Activated CD4-positive, alpha-beta T cell treated with anti-CD3 and anti-CD28 coated beads for 24 hours (primary cell): ENCODE data around the gene ZBTB7A.

Experiments
- DNase-seq, 2 donors: peaks; one replicate each; pipeline ENCODE4 v3.0.0-alpha.2; 2020; ENCODE audit warnings: low read depth in 2 of 2

The ZBTB7A gene

DNA sequence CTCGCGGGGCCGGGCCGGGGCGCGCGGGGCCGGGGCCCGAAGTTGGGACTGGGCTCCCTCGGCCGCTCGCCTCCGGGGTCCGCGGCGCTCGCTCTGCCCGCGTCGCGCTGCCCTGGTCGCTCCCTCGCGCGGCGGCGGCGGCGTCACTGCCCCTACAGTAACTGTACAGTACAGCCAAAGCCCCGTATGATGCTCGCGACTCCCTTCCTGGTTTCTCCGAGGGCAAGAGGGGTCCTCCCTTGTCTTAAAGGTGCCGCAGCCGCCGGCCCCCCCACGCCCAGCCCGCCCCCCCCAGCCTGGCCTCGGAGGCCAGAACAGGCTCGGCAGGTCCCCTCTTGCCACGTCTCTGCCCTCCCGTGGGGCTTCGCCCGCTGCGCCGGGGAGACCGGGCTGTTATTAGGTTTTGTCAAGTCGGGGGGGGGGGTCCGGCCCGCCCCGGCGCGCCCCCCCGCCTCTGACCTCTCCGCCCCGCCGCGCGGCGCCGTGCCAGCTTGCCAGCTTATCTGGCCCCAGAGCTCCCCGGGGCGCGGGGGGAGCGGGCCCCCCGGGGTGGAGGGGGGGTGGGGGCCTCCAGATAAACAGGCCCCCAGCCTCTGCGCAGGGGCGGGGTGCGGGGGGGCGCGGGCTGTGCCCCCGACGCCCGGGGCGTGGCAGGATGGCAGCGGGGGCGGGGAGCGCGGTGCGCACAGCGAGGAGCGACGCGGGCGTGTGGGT, at the start of gene ZBTB7A:
ZBTB7A (minus strand) TSS at position 218 of the 714 bp plus-strand sequence. CDS start 11,667 bp downstream, outside the sequence.
- DNase-seq: no peak

DNA sequence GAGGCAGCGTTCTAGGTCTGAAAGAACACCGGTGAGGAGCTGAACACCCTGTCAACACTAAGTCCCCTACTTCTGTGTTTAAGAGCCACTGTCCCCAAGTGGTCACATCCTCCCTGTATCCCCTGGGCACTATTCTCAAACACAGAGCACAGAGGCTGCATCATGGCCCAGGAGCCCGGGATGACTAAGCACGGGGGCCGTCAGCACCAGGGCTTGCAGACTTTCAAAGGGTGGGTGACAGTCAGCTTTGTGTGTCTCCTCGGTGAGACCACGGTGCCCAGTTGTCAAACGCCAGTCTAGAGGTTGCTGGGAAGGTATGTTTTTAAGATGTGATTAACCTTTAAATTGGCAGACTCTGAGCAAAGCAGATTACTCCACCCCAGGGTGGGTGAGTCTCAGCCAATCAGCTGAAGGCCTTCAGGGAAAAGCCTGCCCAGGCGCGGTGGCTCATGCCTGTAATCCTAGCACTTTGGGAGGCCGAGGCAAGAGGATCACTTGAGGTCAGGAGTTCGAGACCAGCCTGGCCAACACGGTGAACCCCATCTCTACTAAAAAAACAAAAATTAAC, 49.2 kb upstream of the ZBTB7A start:
- DNase-seq: no peak

DNA sequence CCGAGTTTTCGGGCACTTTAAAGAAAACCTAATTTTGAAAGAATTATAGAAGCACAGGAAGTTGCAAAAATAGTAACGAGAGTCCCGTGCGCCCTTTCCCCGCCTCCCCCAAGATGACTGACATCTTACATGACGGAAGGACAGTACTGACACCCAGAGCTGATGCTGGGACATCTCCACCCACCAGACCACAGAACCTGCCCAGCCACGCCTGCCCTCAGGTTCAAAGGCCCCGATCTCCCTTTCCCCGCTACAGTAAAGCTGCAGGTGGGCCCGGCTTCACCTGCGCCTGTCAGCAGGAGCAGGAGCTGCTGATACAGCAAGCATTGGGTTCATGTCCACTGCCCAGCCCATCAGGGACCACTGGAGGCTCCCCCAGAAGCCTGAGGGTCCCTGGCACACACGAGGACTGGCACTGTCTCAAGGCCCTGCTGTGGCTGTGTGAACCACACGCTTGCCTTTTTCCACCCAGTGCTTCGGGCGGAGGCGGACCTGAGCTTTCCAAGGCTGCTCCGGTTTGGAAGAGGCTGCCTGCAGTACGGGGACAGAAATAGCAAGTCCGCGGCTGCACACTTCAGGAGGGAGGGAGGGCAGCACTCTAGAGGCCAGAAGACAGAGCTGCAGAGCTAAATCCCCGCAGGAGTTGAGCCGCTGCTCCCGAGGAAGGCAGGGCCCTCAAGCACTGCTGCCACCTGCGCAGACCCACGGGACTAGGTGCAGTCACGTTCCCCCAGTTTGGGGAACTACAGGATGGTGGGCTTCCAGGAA, 48.5 kb upstream of the ZBTB7A start:
- peak in 1 of 2 donors; percentile 36 for DNase-seq

DNA sequence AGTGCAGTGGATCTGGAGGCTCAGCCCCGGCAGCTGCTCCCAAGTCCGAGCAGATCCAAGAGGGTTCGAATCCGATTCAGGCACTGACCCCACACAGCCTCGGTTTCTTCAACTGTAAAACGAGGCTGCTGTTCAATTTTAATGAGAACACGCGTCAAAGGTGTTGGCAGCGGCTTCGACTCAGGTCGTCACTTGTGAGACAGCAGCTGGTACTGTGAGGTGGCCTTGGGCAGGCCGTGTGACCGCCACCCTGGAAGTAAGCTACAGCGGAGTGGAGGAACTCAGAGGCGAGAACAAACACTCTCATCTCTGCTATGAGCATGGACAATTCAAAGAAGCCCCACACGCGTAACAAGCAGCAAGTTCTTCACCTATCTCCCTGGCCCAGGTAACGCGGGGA, 47.5 kb upstream of the ZBTB7A start:
- no peak for DNase-seq

DNA sequence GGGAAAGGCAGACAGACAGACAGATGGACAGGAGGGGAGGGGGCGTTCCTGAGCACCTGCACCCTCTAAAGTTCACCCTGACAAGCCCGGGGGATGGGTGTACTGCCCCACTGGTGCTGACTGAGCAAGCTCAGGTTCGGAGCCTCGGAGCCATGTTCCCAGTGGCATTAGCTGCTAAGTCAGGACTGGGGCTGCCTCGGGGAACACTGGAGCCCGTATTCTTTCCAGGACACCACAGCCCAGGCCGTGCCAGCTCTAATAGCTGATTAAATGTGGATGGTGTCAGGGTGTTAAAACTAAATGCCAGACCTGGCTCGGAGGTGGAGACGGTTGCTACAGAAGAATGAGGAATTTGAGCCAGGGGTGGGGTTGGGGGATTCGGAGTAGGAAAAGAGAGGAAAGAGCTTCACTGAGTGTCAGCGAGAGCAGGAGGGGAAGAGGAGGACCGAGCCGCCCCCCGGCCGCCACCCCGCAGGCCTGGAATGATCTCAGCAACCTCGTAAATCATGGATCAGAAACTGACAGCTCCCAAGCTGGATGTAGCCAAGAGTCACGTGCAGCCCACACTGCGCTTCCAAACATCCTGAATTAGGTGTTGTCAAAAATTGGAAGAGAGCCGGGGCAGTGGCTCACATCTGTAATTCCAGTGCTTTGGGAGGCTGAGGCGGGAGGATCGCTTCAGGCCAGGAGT, 46.8 kb upstream of the ZBTB7A start:
- DNase-seq: no peak

DNA sequence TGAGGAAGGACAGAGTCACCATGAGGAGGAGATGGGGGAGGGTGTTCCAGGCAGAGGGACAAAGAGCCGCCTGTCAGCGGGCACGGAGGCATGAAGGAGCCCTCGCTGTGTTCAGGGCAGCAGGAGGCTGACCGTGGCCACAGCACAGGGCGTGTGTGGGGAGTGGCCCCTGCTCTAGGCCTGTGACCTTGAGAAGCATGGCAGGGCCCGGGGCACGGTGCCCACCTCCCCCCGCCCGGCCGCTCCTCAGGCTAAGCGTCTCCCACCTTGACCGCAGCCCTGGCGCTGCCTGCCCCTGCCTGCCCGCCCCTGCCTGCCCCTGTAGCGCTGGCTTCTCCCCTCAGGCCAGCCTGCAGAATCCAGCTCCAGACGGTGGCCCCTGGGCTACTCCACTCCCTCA, 45.7 kb upstream of the ZBTB7A start:
- no peak for DNase-seq

DNA sequence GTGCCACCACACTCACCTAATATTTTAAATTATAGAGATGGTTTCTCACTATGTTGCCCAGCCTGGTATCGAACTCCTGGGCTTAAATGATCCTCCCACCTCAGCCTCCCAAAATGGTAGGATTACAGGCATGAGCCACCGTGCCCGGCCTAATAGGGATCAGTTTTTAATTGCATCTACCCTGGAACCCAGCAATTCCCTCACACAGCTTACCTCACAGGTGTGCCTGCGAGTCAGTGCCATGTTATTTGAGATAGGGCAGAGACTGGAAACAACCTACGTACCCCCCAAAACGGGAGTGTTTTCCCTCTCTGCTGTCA, 42.9 kb upstream of the ZBTB7A start:
- no peak for DNase-seq

DNA sequence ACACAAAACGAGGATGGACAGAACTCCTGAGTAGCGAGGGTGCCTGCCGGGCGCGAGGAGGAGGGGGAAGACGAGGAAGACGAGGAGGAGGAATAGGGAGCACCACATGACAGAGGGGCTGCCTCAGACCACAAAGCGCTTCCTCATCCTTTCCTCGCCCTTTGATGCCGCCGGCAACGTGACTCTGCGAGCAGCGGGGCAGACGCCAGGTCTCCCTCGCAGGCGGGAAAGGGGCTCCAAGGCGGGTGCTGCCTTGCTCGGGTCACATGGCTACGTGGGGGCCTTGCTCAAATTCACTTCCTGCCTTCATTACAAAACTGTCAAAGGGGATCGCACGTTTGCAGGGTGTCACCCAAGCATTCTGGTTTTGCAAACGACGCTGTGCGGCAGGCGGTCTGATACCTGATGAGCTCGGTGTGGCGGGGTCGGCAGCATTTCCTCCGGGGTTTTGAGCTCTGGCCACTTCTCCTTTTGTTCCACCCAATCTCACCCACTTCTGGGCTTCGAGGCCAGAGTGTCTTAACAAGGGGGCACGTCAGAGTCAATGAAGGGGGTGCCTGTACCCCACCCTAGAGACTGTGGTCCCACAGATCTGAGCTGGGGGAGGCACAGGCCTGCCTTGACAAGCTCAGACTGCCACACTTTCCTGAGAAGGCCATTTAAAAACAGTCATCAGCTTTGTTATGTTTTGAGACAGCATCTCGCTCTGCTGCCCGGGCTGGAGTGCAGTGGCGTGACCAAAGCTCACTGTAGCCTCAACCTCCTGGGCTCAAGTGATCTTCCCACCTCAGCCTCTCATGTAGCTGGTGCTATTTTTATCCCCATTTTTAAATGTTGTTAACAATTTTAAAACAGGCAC, 42.3 kb upstream of the ZBTB7A start:
- DNase-seq: no peak

DNA sequence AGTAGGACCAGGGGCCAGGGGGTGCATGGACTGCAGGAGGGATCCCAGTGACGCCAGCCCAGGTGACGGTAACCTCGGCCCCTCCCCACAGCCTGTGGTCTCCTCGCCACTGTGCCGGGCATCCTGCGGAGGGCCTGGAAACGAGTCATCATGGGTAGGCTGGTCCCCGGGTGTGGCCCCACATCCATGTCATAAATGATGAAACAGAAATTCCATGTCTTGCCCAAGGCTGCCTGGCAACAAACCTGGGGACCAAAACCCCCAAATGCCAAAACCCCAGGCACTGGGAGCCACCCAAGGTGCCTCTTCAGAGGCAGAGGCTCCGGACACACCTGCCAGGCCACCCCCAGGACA, 36.4 kb upstream of the ZBTB7A start:
- DNase-seq: no peak

DNA sequence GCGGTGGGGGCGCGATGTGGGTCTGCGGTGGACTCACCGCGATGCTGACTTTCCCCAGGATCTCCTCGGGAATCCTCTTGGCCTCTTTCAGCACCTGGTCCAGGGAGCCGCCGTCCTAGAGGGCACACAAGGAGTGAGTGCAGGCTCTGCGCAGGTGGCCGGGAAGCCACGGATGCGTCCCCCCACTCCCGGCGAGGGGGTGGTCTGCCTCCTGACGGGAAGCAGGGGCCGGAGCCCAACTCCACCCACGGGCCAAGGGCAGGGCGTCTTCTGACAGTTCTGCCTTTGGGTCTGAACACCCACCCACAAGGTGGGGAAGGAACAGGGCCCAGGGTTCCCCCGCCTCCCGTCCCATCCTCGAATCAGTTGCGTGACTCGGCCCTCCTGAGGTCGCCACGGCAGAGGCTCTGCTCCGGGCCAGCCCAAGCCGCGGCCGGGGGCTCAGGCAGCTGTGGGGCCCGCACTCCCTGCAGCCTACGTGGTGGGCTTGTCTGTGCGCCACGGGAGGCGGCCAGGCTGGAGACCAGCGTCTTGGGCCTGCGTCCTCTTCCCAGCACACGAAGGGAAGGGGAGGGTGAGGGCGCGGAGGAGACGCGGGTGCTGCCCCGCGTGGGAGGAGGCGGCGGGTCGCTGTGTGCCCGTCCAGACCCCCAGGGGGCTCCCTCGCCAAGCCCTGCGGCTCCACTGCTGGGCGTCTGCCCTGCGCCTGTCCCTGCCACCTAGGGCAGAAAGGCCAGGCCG, 35.8 kb upstream of the ZBTB7A start:
- DNase-seq: no peak

DNA sequence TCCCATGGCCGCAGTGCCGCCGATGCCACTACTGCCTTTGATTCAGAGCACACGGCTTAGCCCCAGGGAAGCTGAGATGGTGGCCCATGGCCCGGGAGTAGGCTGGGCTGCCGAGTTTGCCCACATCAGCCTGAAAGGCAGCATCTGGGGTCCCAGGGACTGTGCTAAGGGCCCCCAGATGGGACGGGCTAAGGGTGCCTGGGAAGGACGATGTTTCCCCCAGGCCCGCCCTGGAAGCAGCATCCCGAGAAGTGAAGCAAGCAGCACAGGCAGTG, 34.7 kb upstream of the ZBTB7A start:
- no peak for DNase-seq

DNA sequence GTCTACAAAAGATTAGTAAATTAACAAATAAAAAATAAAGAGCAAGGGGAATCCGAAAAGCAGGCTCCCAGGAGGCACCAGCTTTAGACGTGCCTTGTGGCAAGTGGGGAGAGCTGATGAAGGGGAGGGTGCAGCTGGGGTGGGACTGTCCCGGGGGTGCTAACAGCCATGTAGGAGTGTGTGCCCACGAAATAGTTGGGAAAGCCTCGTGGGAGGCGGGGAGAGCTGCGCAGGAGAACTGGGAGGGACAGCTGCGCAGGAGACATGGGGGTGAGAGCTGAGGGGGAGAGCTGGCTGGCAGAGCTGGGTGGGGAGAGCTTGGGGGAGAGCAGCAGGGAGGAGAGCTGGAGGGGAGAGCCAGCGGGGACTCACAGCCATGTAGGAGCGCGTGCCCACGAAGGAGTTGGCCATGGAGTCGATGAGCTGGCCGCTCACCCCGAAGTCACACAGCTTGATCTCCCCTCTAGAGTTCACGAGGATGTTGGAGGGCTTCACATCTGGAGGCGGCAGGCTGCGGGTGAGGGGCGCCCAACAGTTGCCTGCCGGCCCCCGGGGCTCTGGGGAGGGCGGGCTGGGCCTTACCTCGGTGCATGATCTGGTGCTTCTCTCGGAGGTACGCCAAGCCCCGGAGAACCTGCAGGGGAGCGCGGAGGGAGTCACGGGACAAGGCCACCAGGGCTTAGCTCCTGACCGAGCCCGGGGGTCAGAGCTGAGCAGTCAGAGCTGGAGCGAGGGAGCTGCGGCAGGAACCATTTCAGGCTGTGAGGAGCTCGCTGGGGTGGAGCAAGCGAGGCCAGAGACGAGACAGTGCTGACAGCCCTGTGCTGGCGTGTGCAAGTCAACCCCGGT, 34.2 kb upstream of the ZBTB7A start:
- DNase-seq: no peak

DNA sequence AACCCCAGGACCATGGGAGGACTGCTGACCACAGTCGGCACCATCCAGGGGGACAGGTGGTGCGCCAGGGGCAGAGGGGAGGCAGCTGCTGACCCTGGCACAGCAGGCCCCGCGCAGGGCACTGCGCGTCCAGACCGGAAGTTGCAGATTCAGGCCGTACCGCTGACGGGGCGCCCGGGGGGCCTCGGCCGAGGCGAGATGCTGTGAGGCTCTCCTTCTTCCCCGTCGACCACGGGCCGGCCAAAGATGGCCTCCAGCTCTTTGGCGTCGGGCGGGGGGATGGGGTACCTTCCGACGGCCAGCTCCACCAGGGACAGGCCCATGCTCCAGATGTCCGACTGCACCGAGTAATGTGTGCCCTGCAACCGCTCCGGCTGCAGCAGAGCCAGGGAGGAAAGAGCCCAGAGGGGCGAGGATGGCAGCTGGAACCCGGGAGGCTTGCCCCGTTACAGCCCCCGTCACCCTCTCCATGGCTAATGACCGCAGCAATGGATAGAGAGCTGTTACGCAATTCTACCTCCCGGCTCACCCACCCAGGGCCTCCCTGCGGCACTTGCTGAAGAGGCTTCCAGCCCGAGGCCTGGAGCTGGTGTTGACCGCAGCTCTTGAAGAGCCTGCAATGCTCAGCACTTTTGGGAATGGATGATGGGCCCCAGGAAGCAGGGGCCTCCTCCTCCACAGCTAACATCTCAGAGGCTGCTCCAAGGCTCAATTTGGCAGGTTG, 32.5 kb upstream of the ZBTB7A start:
- no peak for DNase-seq

DNA sequence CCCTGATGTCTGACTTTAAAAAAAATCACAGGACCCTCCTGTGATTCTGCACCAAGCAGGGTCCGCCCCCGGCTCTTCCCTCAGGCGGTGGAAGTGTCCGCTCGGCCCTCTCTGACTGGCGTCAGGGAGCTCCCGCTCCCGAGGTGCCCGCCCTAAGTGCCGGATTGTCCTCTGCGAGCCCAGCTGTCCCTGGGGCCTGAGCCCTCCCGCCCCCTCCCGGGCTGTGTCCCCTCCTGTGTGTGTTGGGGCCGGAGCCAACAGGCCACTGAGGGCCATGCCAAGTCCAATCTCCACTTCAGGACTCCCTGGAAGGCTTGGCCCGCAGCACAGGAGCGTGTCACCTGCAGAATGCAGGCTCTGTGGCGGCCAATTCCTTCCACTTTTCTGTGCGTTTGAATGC, 31.8 kb upstream of the ZBTB7A start:
- DNase-seq: no peak

DNA sequence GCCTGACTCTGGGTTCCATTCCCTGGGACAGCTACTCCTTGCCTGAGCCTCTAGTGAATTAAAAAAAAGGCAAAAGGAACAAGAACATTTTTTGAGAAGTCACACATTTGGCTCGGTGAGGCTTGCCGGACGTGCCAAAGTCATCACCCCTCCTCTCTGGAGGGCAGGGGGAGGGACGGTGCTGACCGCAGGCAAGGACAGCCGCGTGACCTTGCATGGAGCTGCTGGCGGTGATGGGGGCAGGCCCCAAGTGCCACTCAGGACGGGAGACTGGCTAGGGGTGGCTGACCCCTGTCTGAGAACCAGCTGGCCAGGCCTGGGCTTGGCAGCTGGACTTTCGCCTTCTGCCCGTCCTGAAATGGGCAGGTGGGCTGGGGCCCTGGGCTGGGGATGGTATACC, 30.8 kb upstream of the ZBTB7A start:
- DNase-seq: no peak

DNA sequence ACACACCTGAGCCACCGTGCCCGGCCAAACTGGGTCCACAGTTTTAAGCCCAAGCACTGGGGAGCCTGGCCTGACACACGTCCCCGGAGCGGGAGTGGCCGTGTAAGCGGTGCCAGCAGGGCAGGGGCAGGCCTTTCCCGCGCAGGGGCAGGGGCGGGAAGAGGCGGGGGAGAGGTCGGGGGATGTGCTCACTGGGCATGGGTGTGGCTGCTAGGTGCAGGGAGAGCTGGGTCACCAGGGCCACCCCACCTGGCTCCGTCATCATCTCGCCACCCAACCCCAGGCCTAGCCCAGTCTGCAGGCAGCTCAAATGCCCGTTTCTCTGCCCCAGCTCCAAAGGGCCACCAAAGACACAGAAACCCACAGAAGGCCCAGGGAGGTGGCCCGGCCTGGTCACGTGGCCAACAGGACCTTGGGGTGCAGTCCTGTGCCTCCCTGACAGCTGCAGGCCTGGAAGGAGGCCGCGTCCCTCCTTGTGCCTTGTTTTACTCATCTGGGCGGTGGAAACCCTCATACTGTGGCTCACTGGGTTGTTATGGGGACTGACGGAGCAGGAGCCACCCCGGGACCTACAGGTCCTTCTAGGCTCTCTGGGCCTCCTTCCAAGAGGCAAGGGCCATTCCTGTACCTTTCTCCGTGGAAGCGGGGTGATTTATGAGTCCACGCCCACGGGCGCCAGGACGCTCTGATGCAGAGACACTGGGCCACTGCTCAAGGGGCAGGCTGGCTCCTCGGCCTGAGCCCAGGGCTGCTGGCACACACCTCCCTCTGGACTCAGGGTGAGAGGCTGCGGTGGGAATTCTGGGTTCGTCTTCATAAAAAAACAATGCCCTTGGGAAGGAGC, 29.6 kb upstream of the ZBTB7A start:
- no peak for DNase-seq

DNA sequence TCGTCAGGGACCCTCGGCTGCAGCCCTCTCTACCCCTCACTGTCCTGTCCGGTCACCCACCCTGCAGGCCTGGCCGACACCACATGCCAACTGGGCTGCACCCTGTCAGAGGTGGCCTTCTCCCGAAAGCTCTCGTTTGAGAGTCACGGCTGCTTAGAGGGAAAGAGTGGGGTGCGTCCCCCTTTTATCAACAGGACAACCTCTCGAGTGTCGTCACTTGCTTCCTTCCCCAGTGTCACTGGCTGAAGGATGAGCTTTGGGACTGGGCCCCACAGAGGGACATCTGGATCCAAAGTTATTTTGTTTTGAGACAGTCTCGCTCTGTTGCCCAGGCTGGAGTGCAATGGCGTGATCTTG, 28.8 kb upstream of the ZBTB7A start:
- no peak for DNase-seq

DNA sequence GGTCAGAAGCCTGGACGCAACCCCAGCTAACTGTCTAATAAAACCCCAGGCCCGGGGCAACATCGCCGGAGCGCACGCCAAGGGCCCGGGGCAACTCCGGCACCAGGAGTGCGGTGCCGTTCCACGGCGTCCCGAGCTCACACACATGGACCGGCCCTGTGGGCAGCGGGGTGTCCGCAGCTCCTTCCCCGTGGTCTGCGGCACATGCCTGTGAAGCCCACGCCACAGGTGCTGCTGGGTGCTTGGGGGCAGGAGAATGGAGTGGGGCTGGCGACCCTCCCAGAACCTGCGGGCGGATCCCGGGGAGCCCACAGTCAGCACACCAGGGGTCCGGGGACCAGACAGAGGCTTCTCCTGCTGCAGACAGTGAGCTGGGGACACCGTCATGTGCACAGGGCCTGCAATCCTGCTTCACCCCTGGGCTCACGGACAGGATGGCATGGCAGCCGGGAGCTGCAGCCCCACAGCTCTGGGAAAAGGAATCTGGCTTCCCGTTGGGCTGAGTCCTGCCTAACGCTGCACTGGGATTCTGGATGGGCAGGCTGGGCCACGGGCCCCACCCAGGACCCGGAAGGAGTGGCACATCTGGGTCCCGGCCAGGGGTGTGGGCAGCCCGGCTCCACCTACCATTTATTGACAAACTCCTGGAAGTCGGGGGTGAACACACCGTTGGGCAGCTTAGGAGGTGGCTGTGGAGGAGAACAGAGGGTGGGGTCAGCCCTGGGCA, 28.2 kb upstream of the ZBTB7A start:
- no peak for DNase-seq
